GM18498 (cell line): ENCODE data around the gene KRTAP10-1.
"Not testable (repeated sequence)": the region's sequence is repeated elsewhere in the genome, so short reads cannot be mapped to it uniquely, and the experiment has no call there.

Experiments used
- ATAC-seq: cut with Tn5 transposase; IDR thresholded peaks from one replicate; pipeline ENCODE4 v1.9.1; 2021; ENCODE audit warnings: mild to moderate bottlenecking, moderate library complexity; ENCODE audit not compliant: unreplicated experiment

KRTAP10-1 gene

DNA sequence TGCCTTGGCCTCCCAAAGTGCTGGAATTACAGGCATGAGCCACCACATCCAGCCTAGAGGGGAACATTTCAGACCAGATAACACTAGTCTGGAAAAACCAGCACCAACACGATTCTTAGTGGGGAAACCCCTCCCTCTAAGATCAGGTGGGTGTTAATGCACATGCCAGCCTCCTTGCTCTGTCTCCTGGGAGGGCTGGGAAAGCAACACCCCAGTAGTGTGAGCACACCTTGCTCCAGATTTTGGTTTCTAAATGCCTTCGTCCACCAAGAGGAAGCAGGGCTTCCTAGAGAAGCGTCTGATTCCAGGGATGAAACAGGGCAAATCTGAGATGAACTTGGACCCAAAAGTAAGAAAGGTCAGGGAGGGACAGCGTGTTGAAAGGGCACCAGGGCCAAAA is 31.3 kb upstream of the KRTAP10-1 start:
- ATAC-seq, result no peak

DNA sequence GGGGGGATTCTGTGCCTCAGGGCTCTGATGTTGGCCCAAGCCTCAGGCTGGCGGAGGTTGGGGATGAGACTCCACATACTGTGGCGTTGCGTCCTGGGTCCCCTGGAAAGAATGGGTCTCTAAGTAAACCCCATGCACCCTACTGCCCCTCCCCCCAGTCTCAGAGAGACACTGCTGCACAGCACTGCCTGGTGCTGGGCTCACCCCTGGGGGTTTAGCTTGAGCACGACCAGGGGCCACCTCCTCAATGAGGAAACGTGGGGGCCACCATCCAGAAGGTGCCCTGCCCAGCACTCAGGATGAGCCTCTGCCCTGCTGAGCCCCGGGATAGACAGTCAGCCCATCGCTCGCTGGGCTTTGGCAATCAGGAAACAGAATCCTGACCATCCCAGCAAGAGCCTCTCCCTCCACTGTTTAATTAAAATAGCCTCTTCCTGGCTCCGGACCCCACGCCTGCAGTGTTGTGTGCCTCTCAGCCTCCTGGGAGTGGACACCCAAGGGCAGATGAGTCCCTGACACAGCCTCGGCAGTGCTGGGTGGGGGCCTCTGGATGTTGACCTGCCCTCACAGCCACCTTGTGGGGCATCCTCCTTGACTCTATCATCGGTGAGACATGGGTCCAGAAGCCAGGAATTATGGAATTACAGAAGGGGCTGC is 30.0 kb upstream of the KRTAP10-1 start:
- no peak for ATAC-seq

DNA sequence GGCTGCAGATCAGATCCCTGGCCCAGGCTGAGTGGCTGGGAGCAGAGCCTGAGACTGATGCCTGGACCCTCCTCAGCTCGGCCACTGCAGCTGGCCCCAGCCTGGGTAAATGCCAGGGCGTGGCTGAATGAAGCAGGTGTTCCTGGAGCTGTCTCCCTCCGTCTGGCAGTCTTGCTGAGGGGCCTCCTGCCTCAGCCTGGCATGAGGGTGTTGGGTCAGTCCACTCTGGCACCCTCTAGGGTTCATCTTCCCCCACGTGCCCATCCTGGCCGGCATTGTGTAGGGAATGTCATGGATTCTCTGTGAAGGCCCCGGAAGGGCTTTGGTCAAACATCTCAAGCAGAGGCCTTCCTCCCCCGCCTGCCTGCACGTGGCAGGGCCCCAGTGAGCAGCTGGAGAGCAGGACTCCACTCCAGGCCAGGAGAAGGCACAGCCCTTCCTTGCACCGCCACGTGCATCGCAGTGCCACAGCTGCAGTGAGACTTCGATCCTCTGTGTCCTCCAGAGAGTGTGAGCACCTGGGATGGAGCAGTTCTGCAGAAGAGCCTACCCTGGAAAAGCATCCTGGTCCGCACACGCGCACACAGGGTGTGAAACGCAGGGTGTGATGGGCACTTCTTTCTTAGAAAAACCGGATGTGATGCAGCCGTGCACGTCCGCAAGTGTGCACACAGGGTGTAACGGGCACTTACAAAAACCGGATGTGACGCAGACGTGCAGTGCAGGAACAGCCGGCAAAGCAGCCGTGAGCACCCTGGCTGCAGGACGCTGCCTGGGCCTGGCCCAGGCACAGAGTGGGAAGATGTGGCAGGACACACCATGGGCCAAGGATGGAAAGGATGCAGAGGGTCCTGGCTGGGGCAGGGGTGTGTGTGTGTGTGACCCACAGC is 28.9 kb upstream of the KRTAP10-1 start:
- ATAC-seq, result no peak

DNA sequence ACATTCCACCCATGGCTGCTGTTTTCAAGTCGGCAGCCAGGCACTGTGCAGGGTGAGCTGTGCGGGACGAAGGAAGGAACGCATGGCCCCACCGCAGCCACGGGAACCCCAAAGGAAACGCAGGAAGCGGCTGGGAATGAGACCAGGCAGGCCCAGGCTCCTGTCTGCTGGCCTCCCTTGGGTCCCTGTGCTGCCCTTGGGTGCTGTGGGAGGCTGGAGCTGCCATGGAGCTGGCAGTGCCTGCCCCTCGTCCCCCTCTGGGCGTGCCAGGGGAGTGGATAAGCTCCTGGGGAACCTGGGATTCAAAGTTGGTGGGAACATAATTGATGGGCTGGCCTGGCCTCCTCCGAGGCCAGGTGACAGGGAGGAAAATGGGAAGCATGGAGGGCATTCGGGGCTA is 28.3 kb upstream of the KRTAP10-1 start:
- ATAC-seq, result no peak

DNA sequence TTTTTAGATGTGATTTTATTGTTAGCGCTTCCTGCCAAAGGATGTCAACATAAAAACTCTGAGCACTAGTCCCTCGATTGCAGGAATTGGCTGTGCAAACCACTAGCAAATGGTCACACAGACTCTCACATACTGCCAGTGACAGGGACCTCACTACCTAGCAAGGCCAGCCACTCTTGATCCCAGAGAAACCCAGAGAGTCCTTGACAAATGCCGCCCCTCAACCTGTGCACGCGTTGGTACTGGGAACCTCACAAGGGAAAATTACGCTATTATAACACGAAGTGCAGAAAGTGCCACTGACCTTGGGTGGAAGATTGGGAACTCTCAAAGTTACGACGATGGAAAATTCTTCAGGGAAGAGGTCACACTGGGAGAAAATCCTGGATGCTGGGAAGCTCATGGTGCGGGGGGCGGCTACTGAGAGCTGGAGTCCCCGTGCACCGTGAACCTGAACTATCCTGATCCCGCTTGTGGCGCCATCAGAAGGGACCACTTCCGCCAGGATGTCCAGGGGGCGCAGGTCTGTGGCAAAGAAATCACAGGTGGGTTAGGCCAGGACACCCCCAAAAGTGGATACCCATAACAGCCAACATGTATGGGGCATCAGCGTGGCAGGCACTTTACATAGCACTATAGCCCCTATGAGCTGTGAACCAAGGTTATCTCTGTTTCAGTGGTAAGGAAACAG is 27.6 kb upstream of the KRTAP10-1 start:
- ATAC-seq, result no peak

DNA sequence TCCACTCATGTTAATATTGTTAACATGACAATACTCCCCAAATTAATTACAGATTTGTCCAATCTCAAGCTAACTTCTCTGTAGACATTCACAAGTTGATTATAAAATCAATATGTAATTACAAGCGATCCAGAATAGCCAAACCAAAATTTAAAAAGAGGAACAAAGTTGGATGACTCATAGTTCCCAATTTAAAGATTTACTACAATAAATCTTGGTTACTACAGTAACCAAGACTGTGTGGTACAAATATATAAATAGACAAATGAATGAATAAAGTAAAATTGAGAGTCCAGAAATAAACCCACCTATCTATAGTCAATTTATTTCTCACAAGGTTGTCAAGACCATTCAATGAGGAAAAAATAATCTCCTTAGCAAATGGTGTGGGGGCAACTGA is 26.4 kb upstream of the KRTAP10-1 start:
- no peak for ATAC-seq

DNA sequence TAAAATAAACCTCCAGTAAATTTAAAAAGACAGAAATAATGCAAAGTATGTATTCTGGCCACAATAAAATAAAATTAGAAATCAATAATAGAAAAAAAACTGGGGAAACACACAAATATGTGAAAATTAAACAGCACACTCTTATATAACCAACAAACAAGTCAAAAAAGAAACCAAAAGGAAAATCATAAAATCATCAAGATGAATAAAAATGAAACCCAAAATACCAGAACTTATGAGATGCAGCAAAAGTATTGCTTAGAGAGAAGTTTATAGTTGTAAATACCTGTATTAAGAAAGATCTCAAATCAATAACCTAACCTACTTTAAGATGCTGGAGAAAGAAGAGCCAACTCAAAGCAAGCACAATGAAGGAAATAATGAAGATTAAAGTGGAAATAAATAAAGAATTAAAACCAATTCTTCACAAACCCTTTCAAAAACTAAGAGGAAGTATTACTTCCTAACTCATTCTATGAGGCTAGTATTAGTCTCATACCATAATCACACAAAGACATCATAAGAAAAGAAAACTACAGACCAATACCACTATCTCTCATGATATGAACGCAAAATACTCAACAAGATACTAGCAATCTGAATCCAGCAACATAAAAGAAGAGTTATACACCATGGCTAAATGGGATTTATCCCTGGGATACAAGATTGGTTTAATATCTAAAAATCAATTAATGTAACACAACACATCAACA is 25.0 kb upstream of the KRTAP10-1 start:
- ATAC-seq, result no peak

DNA sequence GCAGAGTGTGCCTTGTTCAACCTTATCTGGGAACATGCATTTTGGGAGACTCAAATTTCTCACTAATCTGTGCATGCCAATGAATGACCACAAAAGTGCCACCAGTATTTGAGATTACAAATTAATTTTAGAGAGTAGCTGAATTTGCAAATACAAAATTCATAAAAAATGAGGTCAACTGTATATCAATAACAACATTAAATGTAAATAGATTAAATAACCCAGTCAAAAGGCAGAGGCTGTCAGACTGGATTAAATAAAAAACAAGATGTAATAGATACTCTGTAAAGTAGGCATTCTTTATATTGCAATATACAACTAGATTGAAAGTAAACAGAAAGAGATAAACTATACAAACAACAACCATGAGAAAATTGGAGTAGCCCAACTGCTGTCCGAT is 24.1 kb upstream of the KRTAP10-1 start:
- no peak for ATAC-seq

DNA sequence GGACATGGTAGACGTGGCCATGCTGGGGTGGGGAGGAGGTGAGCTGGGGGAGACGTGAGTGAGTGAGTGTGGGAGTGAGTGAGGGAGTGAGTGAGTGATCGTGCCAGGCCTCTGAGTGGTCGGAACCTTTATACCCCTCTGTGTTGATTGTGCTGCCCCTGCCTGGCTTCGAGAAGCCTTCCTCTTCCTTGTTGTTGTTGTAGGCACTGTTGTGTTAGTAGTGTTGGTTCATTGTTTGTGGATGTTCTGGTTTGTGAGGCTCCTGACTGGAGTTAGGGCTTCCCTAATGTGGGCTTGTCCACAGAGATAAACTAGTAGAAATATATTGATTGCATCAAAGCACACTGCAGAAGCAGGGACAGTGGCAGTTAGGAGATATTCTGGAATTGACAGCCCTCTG is 18.7 kb upstream of the KRTAP10-1 start, which contains the start of gene KRTAP10-3:
Gene KRTAP10-3, minus strand, starts transcription at position 101 of the 400 bp plus-strand sequence. Its CDS starts 80 bp downstream, at position 21.
- ATAC-seq, result no peak

DNA sequence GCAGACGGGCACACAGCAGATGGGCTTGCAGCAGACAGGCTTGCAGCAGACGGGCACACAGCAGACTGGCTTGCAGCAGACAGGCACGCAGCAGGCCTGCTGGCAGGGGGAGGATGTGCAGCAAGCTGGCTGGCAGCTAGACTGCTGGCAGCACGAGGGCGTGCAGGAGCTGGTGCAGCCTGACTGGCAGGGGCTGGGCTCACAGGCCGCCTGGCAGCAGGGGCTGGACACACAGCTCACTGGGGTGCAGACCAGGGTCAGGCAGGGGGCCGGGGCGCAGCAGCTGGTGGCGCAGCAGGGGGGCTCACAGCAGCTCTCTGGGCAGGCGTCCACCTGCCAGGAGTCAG is 18.3 kb upstream of the KRTAP10-1 start:
- ATAC-seq, result not testable (repeated sequence)

DNA sequence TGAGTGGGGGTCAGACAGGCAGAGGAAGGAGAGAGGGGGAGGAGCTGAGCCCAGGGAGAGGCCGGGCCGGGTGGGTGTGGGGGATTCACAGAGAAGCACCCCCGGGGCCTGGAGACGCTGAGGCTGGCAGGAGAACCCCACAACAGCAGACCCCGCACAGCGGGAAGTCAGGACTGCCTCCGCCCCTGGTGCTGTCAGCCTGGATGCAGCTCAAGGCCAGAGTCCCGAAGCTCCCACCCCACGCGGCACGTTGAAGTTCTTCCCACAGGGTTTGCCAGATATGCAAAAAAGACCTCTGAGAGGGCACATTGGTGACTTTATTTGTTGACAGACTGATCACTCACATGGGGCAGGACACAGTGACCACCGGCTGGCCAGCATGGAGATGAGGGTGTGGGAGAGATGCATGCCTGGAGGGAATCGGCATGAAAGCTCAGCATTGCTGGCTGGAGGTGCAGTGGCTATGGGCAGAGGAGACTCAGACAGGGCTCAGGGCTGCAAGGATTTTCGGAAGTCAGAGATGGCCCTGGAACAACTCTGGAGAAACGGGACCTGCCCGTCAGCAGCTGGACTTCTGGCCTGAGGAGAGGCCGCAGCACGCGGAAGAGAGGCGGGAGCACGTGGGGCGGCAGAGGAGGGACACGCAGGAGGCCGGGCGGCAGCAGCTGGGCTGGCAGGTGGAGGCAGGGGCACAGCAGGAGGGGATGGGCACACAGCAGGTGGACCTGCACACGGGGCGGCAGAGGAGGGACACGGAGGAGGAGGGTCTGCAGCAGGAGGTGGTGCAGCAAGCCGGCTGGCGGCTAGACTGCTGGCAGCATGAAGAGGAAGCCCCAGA is 17.7 kb upstream of the KRTAP10-1 start:
- no peak for ATAC-seq

DNA sequence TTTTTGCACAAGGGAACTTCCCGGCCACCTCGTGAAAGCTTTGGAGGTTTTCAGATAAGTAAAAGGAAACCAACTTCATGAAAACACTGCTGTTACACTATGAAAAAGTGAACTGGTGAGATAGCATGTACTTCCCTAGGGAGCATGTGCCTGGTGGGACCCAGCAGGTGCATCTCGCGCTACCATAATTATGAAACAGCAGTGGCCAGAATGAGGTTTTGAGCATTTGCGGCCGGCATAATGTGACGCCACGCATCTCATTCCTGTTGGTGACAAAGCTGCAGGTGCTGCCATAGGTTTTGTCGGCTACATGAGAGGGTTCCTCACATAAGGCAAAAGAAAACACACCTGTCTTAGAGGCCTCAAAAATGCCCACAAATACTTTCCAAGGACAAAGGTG is 16.9 kb upstream of the KRTAP10-1 start:
- no peak for ATAC-seq

DNA sequence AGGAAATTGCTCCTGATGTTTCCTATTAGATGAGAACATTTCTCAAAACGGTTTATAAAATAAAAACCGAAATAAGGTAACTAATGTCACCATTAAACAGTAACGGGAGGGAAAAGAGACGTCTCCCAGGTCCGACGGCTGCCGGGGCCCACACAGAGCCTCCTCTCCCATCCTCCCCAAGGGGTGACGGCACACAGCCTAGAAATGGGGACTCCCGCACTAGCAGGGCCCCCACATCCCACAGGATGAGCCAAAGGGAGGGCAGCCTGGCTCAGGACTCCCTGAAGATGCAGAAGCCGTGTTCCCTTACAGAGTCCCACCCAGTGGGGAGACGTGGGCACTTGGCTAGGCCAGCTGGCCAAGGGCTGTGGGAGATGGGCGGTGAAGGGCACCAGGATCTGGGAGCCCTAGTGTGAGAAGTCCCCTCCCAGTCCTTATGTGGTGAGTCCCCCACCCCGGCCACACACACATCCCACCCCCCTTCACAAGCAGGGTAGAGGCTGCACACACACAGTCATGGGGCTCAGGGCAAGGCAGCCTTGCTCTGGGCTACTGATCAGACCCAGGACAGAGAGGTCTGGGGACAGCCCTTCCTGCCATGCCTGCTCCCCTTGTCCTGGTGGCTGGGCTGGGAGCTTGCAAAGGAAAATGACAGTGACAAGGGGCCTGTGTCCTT is 15.3 kb upstream of the KRTAP10-1 start:
- ATAC-seq, result no peak

DNA sequence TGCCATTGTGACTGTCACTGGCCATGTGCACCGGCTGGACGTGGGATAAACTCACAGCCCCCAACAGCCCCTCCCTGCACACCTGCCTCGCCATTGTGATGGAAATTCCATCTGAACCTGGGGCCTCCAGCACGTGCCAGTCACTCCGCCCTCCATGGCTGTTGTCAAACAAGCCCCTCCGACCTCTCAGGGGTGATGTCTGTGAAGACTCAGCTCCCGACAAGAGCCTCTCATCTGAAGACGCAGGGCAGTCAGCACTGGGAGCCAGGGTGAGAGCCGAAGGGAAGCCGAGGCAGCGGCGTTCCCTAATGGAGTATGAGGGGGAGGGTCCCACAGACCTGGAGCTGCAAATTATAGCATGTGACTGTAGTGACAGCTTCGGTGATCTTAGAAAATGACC is 12.7 kb upstream of the KRTAP10-1 start:
- ATAC-seq, result no peak

DNA sequence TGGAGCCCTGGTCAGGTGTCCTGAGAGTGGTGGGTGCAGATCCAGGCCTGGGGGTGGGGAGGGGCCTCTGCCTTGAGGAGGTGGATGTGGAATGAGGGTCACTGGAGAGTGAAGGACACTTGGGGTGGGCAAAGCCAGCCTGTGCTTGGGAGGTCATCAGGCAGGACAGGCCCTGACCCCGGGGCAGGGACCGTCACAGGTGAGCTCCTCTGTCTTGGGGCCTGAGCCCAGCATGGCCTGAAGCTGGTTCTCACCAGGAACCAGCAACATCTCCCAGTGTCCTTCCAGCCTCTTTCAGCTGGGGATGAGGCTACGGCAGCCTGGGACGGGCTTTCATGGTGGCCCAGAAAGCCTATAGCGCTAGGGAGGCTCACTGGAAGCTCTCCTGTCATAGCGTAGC is 12.1 kb upstream of the KRTAP10-1 start:
- ATAC-seq, result no peak

DNA sequence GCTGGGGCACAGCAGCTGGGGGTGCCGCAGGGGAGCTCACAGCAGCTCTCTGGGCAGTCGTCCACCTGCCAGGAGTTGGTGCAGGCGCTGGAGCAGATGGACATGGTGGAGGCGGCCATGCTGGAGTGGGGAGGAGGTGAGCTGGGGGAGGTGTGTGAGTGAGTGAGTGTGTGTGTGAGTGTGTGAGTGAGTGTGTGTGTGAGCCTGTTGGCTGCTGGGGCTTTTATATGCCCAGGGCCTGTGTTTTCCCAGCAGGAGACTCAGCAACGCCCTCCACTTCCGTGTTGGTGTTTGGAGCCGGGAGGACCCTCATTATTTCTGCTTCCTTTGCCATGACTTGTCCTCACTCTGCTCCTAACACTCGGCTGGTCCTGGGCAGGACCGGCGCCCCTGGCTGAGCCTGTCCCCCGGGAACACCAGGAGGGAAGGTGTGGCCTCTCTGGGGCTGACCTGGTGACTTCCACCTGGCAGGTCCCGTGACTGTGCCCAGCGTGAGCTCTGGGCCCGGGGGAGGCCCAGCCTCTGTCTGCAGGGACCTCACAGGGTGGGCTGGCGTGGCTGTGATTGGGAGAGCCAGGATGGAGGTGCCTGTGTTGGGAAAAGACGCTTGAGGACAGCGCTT is 11.5 kb upstream of the KRTAP10-1 start, which contains the start of gene KRTAP10-2:
Gene KRTAP10-2, minus strand, starts transcription at position 166 of the 622 bp plus-strand sequence. Its CDS starts 47 bp downstream, at position 119.
- ATAC-seq, result no peak

DNA sequence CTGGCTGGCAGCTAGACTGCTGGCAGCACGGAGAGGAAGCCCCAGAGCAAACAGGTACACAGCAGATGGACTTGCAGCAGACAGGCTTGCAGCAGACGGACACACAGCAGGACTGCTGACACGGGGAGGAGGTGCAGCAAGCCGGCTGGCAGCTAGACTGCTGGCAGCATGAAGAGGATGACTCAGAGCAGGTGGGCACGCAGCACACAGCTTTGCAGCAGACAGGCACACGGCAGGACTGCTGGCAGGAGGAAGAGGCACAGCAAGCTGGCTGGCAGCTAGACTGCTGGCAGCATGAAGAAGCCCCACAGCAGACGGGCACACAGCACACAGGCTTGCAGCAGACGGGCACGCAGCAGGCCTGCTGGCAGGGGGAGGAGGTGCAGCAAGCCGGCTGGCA is 10.8 kb upstream of the KRTAP10-1 start:
- ATAC-seq, result no peak

DNA sequence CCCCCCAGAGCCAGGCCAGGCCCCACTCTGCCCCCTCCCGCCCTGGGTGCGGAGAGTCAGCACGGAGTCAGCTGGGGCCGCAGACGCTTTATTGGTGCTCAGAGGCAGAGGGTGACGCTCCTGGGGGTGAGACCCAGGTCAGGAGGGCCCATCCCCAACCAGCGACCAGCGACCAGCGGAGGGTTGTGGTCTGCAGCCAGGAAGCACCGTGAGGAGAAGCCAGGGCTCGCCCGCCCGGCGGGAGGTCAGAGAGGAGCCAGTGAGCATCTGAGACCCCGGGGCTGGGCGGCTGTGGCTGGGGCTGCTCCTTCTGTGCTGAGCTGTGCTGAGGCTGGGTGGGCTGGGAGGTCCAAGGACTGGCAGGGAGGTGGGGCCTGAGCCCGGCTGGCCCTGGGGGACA is 10.3 kb upstream of the KRTAP10-1 start:
- ATAC-seq, result not testable (repeated sequence)
